Vagina (tissue), 2 donors: Measurements from ENCODE around the gene GABRG1.

Experiments used
- CTCF ChIP-seq, 3 experiments: fragments of 450-650 bp in 2 of 3; fragments of 200-600 bp in 1 of 3; sonication (generic) in 1 of 3; IDR thresholded peaks; one replicate each; pipeline ENCODE4 v1.5.1; 2017 to 2019; ENCODE audit warnings: antibody characterized with exemption in 3 of 3, mild to moderate bottlenecking in 2 of 3, moderate library complexity in 2 of 3
- POLR2A ChIP-seq, 2 donors: fragments of 450-650 bp; IDR thresholded peaks; one replicate each; pipeline ENCODE4 v1.6.1; 2017; ENCODE audit warnings: antibody characterized with exemption in 2 of 2, mild to moderate bottlenecking in 2 of 2, moderate library complexity in 2 of 2
- POLR2AphosphoS5 ChIP-seq, 2 donors: sonication (generic); formaldehyde crosslinking; IDR thresholded peaks; one replicate each; pipeline ENCODE4 v1.9.0; 2017; ENCODE audit warnings: antibody characterized with exemption in 2 of 2, mild to moderate bottlenecking in 2 of 2, low read depth in 1 of 2; ENCODE audit not compliant: insufficient read depth in 1 of 2

DNA sequence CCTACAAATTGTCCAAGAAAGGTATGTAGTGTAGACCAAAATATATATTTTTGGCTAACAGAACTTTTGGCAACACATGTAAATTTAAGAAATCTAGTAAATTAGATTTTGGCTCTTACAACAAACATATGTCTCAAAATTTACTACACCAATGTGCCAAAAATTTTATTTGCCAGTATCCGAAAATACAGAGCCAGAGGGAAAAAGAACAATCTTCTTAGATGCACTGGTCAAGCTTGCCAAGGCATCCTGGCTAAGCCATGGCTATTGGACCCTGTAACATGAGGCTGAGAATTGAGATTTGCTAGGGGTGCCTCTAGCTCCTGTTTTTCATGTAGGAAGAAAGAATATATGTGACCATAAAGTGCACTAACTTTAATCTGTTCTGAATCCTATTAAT is 91.8 kb downstream of the GABRG1 start:
- TF ChIP-seq CTCF (IDR thresholded peaks at IDR 0.05) (no peak), POLR2A (IDR thresholded peaks at IDR 0.05) (no peak), POLR2AphosphoS5 (IDR thresholded peaks at IDR 0.05; ENCODE audit: insufficient read depth in 1 of 2, low read depth in 1 of 2) (no peak)
